HepG2 (cell line): ENCODE results near the gene COL8A2. TPM values are rescaled to one million over a fixed set of nuclear protein-coding genes. Genes with fewer than 3 reads are reported as not detected.

ENCODE experiments used
- CHCHD3 ChIP-seq: sonication (generic); formaldehyde crosslinking; IDR thresholded peaks from 2 replicates; pipeline ENCODE4 v1.8.0; 2022; ENCODE audit warnings: mild to moderate bottlenecking, missing genetic modification reagents, moderate library complexity
- NCOR1 ChIP-seq: fragments of 200-600 bp; sonication (generic); IDR thresholded peaks from 2 replicates; pipeline ENCODE4 v1.7.0; 2017; ENCODE audit warnings: antibody characterized with exemption, low read length, borderline replicate concordance
- NFATC3 ChIP-seq: sonication (generic); formaldehyde crosslinking; IDR thresholded peaks from 2 replicates; pipeline ENCODE4 v1.5.1; 2020; ENCODE audit warnings: mild to moderate bottlenecking, missing genetic modification reagents
- NFYC ChIP-seq: IDR thresholded peaks from 2 replicates; pipeline ENCODE4 v1.6.1; 2016; ENCODE audit warnings: missing genetic modification reagents, missing compliant biosample characterization
- POLR2AphosphoS2 ChIP-seq: IDR thresholded peaks from 2 replicates; pipeline ENCODE4 v1.6.1; 2011; ENCODE audit warnings: low read depth, low read length, improper control_type of control experiment
- POLR2G ChIP-seq: fragments of 200-400 bp; formaldehyde crosslinking; IDR thresholded peaks from 2 replicates; pipeline ENCODE4 v1.6.1; 2018; ENCODE audit warnings: mild to moderate bottlenecking, low read depth, low read length, moderate library complexity
- SAP130 ChIP-seq: IDR thresholded peaks from 2 replicates; pipeline ENCODE4 v1.6.1; 2016; ENCODE audit warnings: low read depth
- U2AF1 ChIP-seq: fragments of 200-400 bp; formaldehyde crosslinking; optimal IDR thresholded peaks from 2 replicates; pipeline ENCODE3; 2017; ENCODE audit warnings: mild to moderate bottlenecking, low read depth, low read length
- ZBTB38 ChIP-seq: sonication (generic); formaldehyde crosslinking; IDR thresholded peaks from 2 replicates; pipeline ENCODE4 v1.5.1; 2020; ENCODE audit warnings: mild to moderate bottlenecking, missing genetic modification reagents
- ZNF207 ChIP-seq: fragments of 450-650 bp; IDR thresholded peaks from 2 replicates; pipeline ENCODE4 v1.6.1; 2016; ENCODE audit warnings: antibody characterized with exemption, borderline replicate concordance
- ZNF292 ChIP-seq: sonication (generic); formaldehyde crosslinking; IDR thresholded peaks from 2 replicates; pipeline ENCODE4 v1.8.1; 2022; ENCODE audit warnings: mild to moderate bottlenecking, low read depth, missing genetic modification reagents, borderline replicate concordance
- ZNF737 ChIP-seq: sonication (generic); formaldehyde crosslinking; IDR thresholded peaks from 2 replicates; pipeline ENCODE4 v1.5.0; 2020; ENCODE audit warnings: missing genetic modification reagents, mild to moderate bottlenecking, borderline replicate concordance
- ZNF850 ChIP-seq: sonication (generic); formaldehyde crosslinking; conservative IDR thresholded peaks from 2 replicates; pipeline ENCODE4 v1.9.0; 2021; ENCODE audit warnings: mild to moderate bottlenecking, missing genetic modification reagents
- polyA plus RNA-seq, 8 experiments: library from polyadenylated mRNA; depleted of rRNA in 3 of 8; stranded (reverse) in 7 of 8; unstranded in 1 of 8; fragments of >200 nt; fragmentation: Illumina TruSeq in 4 of 8; extraction: Trizol in 4 of 8; gene quantifications; 2 replicates each; pipeline versions ENCODE4 v1.2.1 to v1.2.3, GENCODE V29; 2011 to 2016; ENCODE audit warnings: low read depth in 4 of 8, missing spikeins in 1 of 8, mixed read lengths in 1 of 8; ENCODE audit not compliant: insufficient read depth in 1 of 8
- total RNA-seq, 5 experiments: library from RNA; depleted of rRNA; stranded (reverse); fragments of >200 nt; fragmentation: Illumina TruSeq; extraction: Trizol; gene quantifications; 2 replicates each; pipeline ENCODE4 v1.2.3, GENCODE V29; 2016; ENCODE audit warnings: low read depth in 1 of 5
- TF ChIP-seq, protein P1 (sequence below): sonication (generic); formaldehyde crosslinking; IDR thresholded peaks from 2 replicates; pipeline ENCODE4 v1.9.0; 2021; ENCODE audit warnings: missing genetic modification reagents, mild to moderate bottlenecking, borderline replicate concordance
- TF ChIP-seq, protein P2 (sequence below): sonication (generic); formaldehyde crosslinking; IDR thresholded peaks from 2 replicates; pipeline ENCODE4 v1.4.0; 2020; ENCODE audit warnings: missing genetic modification reagents, borderline replicate concordance
- TF ChIP-seq, protein P3 (sequence below): sonication (generic); formaldehyde crosslinking; IDR thresholded peaks from 2 replicates; pipeline ENCODE4 v1.4.0; 2020; ENCODE audit warnings: missing genetic modification reagents, borderline replicate concordance
- TF ChIP-seq, protein P4 (sequence below): IDR thresholded peaks from 2 replicates; pipeline ENCODE4 v1.6.1; 2016; ENCODE audit warnings: missing compliant biosample characterization, missing genetic modification reagents, borderline replicate concordance
- TF ChIP-seq, protein P5 (sequence below): sonication (generic); formaldehyde crosslinking; IDR thresholded peaks from 2 replicates; pipeline ENCODE4 v1.8.0; 2022; ENCODE audit warnings: mild to moderate bottlenecking, missing genetic modification reagents; ENCODE audit not compliant: insufficient replicate concordance

Gene COL8A2
- total and polyA plus RNA-seq, 2 of the 13 experiments (the other 11 are each of a cell fraction or from before 2014, with no cell fraction given), result 0.13 to 0.24 TPM

DNA sequence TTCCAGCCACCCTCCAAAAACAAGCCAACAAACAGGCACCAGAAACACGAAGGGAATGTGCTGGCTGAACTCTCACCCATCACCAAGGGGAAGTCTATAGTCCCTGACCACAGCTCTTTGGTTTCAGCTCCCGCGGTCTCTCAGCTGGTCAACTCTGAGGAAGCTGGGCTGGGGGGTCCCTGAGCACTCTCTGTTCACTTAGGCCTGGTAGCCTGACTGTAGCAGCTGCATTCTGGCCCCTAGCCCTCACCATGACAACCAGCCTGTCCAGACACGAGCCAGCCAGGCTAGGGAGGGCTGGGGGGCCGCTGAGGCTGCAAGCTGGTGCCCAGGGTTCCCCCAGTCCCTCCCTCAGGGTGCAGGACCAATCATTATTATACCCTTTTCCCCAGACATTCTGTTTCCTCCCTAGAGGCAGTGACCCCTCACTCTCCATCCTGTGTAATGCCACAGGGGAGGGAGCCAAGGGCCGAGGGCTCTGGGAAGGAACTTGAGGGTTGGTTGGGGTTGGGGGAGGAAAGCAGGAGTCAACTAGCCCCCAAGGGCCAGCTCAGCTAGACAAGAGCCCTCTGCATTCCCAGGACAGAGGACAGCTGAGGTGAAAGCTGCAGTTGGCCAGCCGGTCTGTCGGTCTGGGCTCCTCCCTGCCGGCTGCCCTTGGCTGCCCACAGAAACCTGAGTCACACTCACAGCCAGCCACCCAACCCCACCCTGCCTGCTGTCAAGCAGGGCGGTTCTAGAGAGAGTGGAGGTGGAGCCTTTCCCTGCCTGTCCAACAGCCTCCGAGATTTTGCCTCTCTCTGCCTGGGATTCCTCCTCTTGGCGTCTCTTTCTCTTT lies 25.5 kb upstream of the COL8A2 start (continued):
- TF ChIP-seq, protein P1, sequence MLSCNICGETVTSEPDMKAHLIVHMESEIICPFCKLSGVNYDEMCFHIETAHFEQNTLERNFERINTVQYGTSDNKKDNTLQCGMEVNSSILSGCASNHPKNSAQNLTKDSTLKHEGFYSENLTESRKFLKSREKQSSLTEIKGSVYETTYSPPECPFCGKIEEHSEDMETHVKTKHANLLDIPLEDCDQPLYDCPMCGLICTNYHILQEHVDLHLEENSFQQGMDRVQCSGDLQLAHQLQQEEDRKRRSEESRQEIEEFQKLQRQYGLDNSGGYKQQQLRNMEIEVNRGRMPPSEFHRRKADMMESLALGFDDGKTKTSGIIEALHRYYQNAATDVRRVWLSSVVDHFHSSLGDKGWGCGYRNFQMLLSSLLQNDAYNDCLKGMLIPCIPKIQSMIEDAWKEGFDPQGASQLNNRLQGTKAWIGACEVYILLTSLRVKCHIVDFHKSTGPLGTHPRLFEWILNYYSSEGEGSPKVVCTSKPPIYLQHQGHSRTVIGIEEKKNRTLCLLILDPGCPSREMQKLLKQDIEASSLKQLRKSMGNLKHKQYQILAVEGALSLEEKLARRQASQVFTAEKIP (CRISPR knock-in tag), result no peak
- TF ChIP-seq, protein P2, sequence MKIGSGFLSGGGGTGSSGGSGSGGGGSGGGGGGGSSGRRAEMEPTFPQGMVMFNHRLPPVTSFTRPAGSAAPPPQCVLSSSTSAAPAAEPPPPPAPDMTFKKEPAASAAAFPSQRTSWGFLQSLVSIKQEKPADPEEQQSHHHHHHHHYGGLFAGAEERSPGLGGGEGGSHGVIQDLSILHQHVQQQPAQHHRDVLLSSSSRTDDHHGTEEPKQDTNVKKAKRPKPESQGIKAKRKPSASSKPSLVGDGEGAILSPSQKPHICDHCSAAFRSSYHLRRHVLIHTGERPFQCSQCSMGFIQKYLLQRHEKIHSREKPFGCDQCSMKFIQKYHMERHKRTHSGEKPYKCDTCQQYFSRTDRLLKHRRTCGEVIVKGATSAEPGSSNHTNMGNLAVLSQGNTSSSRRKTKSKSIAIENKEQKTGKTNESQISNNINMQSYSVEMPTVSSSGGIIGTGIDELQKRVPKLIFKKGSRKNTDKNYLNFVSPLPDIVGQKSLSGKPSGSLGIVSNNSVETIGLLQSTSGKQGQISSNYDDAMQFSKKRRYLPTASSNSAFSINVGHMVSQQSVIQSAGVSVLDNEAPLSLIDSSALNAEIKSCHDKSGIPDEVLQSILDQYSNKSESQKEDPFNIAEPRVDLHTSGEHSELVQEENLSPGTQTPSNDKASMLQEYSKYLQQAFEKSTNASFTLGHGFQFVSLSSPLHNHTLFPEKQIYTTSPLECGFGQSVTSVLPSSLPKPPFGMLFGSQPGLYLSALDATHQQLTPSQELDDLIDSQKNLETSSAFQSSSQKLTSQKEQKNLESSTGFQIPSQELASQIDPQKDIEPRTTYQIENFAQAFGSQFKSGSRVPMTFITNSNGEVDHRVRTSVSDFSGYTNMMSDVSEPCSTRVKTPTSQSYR (CRISPR knock-in tag), result no peak
- TF ChIP-seq, protein P3, sequence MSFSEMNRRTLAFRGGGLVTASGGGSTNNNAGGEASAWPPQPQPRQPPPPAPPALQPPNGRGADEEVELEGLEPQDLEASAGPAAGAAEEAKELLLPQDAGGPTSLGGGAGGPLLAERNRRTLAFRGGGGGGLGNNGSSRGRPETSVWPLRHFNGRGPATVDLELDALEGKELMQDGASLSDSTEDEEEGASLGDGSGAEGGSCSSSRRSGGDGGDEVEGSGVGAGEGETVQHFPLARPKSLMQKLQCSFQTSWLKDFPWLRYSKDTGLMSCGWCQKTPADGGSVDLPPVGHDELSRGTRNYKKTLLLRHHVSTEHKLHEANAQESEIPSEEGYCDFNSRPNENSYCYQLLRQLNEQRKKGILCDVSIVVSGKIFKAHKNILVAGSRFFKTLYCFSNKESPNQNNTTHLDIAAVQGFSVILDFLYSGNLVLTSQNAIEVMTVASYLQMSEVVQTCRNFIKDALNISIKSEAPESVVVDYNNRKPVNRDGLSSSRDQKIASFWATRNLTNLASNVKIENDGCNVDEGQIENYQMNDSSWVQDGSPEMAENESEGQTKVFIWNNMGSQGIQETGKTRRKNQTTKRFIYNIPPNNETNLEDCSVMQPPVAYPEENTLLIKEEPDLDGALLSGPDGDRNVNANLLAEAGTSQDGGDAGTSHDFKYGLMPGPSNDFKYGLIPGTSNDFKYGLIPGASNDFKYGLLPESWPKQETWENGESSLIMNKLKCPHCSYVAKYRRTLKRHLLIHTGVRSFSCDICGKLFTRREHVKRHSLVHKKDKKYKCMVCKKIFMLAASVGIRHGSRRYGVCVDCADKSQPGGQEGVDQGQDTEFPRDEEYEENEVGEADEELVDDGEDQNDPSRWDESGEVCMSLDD (CRISPR knock-in tag), result no peak
- TF ChIP-seq SAP130 (CRISPR knock-in tag), result peak; percentile 93
- TF ChIP-seq NFYC (CRISPR knock-in tag), result peak; percentile 49; the same call in 1 of the 2 replicates
- TF ChIP-seq POLR2AphosphoS2, result no peak
- no peak for TF ChIP-seq CHCHD3 (CRISPR knock-in tag)
- peak; percentile 33; the same call in 1 of the 2 replicates for TF ChIP-seq POLR2G
- peak; percentile 51 for TF ChIP-seq U2AF1
- no peak for TF ChIP-seq ZNF737 (CRISPR knock-in tag)
- 0 out of 2 replicates have a peak, but pooled peaks have one; percentile 17 for TF ChIP-seq ZBTB38
- TF ChIP-seq, protein P4, sequence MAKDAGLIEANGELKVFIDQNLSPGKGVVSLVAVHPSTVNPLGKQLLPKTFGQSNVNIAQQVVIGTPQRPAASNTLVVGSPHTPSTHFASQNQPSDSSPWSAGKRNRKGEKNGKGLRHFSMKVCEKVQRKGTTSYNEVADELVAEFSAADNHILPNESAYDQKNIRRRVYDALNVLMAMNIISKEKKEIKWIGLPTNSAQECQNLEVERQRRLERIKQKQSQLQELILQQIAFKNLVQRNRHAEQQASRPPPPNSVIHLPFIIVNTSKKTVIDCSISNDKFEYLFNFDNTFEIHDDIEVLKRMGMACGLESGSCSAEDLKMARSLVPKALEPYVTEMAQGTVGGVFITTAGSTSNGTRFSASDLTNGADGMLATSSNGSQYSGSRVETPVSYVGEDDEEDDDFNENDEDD (CRISPR knock-in tag), result no peak
- no peak for TF ChIP-seq NCOR1
- TF ChIP-seq NFATC3, result no peak
- TF ChIP-seq, protein P5, sequence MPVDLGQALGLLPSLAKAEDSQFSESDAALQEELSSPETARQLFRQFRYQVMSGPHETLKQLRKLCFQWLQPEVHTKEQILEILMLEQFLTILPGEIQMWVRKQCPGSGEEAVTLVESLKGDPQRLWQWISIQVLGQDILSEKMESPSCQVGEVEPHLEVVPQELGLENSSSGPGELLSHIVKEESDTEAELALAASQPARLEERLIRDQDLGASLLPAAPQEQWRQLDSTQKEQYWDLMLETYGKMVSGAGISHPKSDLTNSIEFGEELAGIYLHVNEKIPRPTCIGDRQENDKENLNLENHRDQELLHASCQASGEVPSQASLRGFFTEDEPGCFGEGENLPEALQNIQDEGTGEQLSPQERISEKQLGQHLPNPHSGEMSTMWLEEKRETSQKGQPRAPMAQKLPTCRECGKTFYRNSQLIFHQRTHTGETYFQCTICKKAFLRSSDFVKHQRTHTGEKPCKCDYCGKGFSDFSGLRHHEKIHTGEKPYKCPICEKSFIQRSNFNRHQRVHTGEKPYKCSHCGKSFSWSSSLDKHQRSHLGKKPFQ (CRISPR knock-in tag), result no peak
- no peak for TF ChIP-seq ZNF850 (CRISPR knock-in tag)
- TF ChIP-seq ZNF207, result no peak
- TF ChIP-seq ZNF292 (CRISPR knock-in tag), result peak; percentile 40; the same call in 1 of the 2 replicates
